Endodermal cell (in vitro differentiated cells): ENCODE results near the gene PTPRT. TPM values are rescaled to one million over a fixed set of nuclear protein-coding genes. Genes with fewer than 3 reads are reported as not detected.

ENCODE experiments used
- DNase-seq: peaks from one replicate; pipeline ENCODE4 v3.0.0-alpha.2; 2017
- H3K27ac ChIP-seq: 2 replicates; pipeline ENCODE4 v1.5.1; 2013; ENCODE audit warnings: mild to moderate bottlenecking, low read depth, low read length, moderate library complexity
- H3K27me3 ChIP-seq: 2 replicates; pipeline ENCODE4 v1.6.1; 2013; ENCODE audit warnings: mild to moderate bottlenecking, low read length, moderate library complexity; ENCODE audit not compliant: insufficient read depth, control insufficient read depth, poor library complexity, severe bottlenecking
- H3K36me3 ChIP-seq: 2 replicates; pipeline ENCODE4 v1.7.0; 2013; ENCODE audit warnings: mild to moderate bottlenecking, low read length, moderate library complexity; ENCODE audit not compliant: control insufficient read depth, insufficient read depth
- H3K4me1 ChIP-seq: one replicate; pipeline ENCODE4 v1.7.0; 2013; ENCODE audit warnings: low read length; ENCODE audit not compliant: control insufficient read depth, insufficient read depth
- H3K4me3 ChIP-seq: 2 replicates; pipeline ENCODE4 v1.5.1; 2013; ENCODE audit warnings: mild to moderate bottlenecking, low read length, moderate library complexity
- H3K9ac ChIP-seq: 2 replicates; pipeline ENCODE4 v1.6.1; 2013; ENCODE audit warnings: mild to moderate bottlenecking, low read length, moderate library complexity; ENCODE audit not compliant: poor library complexity, severe bottlenecking; ENCODE audit errors: extremely low read depth
- H3K9me3 ChIP-seq: 2 replicates; pipeline ENCODE4 v1.6.1; 2013; ENCODE audit warnings: mild to moderate bottlenecking, low read length, moderate library complexity; ENCODE audit not compliant: control insufficient read depth
- H3K27ac Mint-ChIP-seq: 2 replicates; pipeline ENCODE4 v1.8.0; 2020; ENCODE audit warnings: mixed read lengths
- H3K27me3 Mint-ChIP-seq: 2 replicates; pipeline ENCODE4 v1.8.0; 2021; ENCODE audit warnings: mild to moderate bottlenecking, mixed read lengths; ENCODE audit not compliant: insufficient read depth
- H3K36me3 Mint-ChIP-seq: 2 replicates; pipeline ENCODE4 v1.8.0; 2020; ENCODE audit warnings: low read depth, mixed read lengths
- H3K4me1 Mint-ChIP-seq: 2 replicates; pipeline ENCODE4 v1.8.0; 2020; ENCODE audit warnings: mixed read lengths
- H3K4me3 Mint-ChIP-seq: 2 replicates; pipeline ENCODE4 v1.8.0; 2020; ENCODE audit warnings: mild to moderate bottlenecking, moderate library complexity, mixed read lengths
- H3K9me3 Mint-ChIP-seq: 2 replicates; pipeline ENCODE4 v1.8.0; 2020; ENCODE audit warnings: mild to moderate bottlenecking, mixed read lengths
- CTCF ChIP-seq: fragments of 200-600 bp; sonication (generic); conservative IDR thresholded peaks from 2 replicates; pipeline ENCODE4 v1.5.0; 2021; ENCODE audit warnings: antibody characterized with exemption, mild to moderate bottlenecking
- WGBS, 2 experiments: methylation state at CpG; one replicate each; pipeline versions ENCODE4 v1.1.5 to v1.1.7; 2013; ENCODE audit warnings: missing lambda C conversion rate in 2 of 2, mixed read lengths in 1 of 2; ENCODE audit not compliant: insufficient coverage in 1 of 2, insufficient read length in 1 of 2; 5-methylcytosine and 5-hydroxymethylcytosine counted together
- total RNA-seq, 2 donors: library from RNA; stranded (reverse); fragmentation: NEBNext Ultra II Directional in 1 of 2; extraction: Animal tissue kit (Norgen Biotek cat#: 25700) in 1 of 2; gene quantifications; 2 replicates in 1 of 2; 3 replicates in 1 of 2; pipeline ENCODE4 v1.2.1, GENCODE V29; 2021

Gene PTPRT
- total RNA-seq, 2 donors from 2014 or later, result 2.3 to 2.7 TPM

DNA sequence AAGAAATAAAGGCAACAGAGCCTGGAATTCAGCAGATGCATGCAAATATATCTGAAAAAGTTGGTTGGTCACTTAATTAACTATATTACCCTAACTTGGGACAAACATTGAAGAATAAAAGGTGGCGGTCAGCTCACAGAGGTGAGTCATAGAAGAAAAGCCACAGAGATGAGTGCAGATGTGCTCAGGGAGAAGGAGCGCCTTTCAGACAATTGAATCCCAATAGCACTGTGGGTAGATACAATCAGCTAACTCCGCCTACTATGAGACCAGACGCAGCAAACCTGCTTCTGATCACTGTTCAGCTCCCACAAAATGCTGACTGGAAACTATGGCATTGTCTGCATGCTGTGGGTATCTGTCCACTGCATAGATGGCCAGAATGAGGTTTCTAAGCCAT lies 447.8 kb downstream of the PTPRT start:
- H3K36me3 Mint-ChIP-seq, result no peaks in the 10 kb centered on the region
- Histone ChIP-seq H3K9ac (no peak overlapping the region), H3K36me3 (no peaks in the 10 kb centered on the region), H3K27ac (no peak overlapping the region), H3K4me1 (no peaks in the 10 kb centered on the region), H3K4me3 (no peak overlapping the region), H3K27me3 (no peaks in the 10 kb centered on the region), H3K9me3 (no peaks in the 10 kb centered on the region)
- TF ChIP-seq CTCF, result no peak
- H3K27me3 Mint-ChIP-seq, result peaks cover 10% of the 10 kb centered on the region
- H3K27ac Mint-ChIP-seq, result no peak overlapping the region
- H3K4me1 Mint-ChIP-seq, result peaks cover 7% of the 10 kb centered on the region
- no peaks in the 10 kb centered on the region for H3K9me3 Mint-ChIP-seq
- no peak overlapping the region for H3K4me3 Mint-ChIP-seq
- DNase-seq, result no peak
- 89 to 96% methylated on average over 3 to 4 of the region's 4 CpGs for WGBS, 2 experiments

GRCh38 chr20:42740226-42740870 lies 449.4 kb downstream of the PTPRT start:
- no peaks in the 10 kb centered on the region for H3K4me1 Mint-ChIP-seq
- no peaks in the 10 kb centered on the region for H3K36me3 Mint-ChIP-seq
- H3K4me3 Mint-ChIP-seq, result no peak overlapping the region
- 85 to 89% methylated on average over 4 to 6 of the region's 6 CpGs for WGBS, 2 experiments
- no peak for TF ChIP-seq CTCF
- H3K27ac Mint-ChIP-seq, result no peak overlapping the region
- Histone ChIP-seq H3K27ac (no peak overlapping the region), H3K4me1 (no peaks in the 10 kb centered on the region), H3K9ac (no peak overlapping the region), H3K9me3 (no peaks in the 10 kb centered on the region), H3K27me3 (no peaks in the 10 kb centered on the region), H3K36me3 (no peaks in the 10 kb centered on the region), H3K4me3 (no peak overlapping the region)
- peaks cover 10% of the 10 kb centered on the region for H3K27me3 Mint-ChIP-seq
- no peaks in the 10 kb centered on the region for H3K9me3 Mint-ChIP-seq
- no peak for DNase-seq

- Histone ChIP-seq H3K4me3 (no peak overlapping the region), H3K9ac (no peak overlapping the region), H3K4me1 (no peaks in the 10 kb centered on the region), H3K36me3 (no peaks in the 10 kb centered on the region), H3K9me3 (no peaks in the 10 kb centered on the region), H3K27ac (no peak overlapping the region), H3K27me3 (no peaks in the 10 kb centered on the region)
- peaks cover 10% of the 10 kb centered on the region for H3K27me3 Mint-ChIP-seq
- WGBS, 2 experiments, result 83 to 92% methylated on average over 2 to 3 of the region's 3 CpGs
- no peak overlapping the region for H3K4me3 Mint-ChIP-seq
- H3K4me1 Mint-ChIP-seq, result no peaks in the 10 kb centered on the region
- H3K36me3 Mint-ChIP-seq, result no peaks in the 10 kb centered on the region
- no peaks in the 10 kb centered on the region for H3K9me3 Mint-ChIP-seq
- no peak overlapping the region for H3K27ac Mint-ChIP-seq
- no peak for DNase-seq
- TF ChIP-seq CTCF, result no peak
Measured at GRCh38 chr20:42739683-42740082, 450.0 kb downstream of the PTPRT start.
